ACC112 (cell line): ENCODE results near the gene KCNJ18.
"Not testable (repeated sequence)": the region's sequence is repeated elsewhere in the genome, so short reads cannot be mapped to it uniquely, and the experiment has no call there.

Experiments used
- H2AFZ ChIP-seq: fragments of 200-600 bp; sonication (generic); one replicate; pipeline ENCODE4 v1.6.0; 2017; ENCODE audit warnings: antibody characterized with exemption, low read length; ENCODE audit not compliant: unreplicated experiment
- H3K27ac ChIP-seq: fragments of 200-600 bp; sonication (generic); 2 replicates; pipeline ENCODE4 v1.5.1; 2014; ENCODE audit warnings: low read depth, mild to moderate bottlenecking, antibody characterized with exemption, low read length, moderate library complexity
- H3K27me3 ChIP-seq: fragments of 200-600 bp; sonication (generic); 2 replicates; pipeline ENCODE4 v1.6.1; 2014; ENCODE audit warnings: mild to moderate bottlenecking, antibody characterized with exemption, low read length, moderate library complexity, mixed read lengths; ENCODE audit not compliant: insufficient read depth
- H3K36me3 ChIP-seq: fragments of 200-600 bp; sonication (generic); 2 replicates; pipeline ENCODE4 v1.6.1; 2016; ENCODE audit warnings: mild to moderate bottlenecking, antibody characterized with exemption, low read length, moderate library complexity, mixed read lengths; ENCODE audit not compliant: insufficient read depth
- H3K4me1 ChIP-seq: fragments of 200-600 bp; sonication (generic); one replicate; pipeline ENCODE4 v1.6.1; 2016; ENCODE audit warnings: low read length, mixed read lengths; ENCODE audit not compliant: insufficient read depth, unreplicated experiment, control insufficient read depth
- H3K4me3 ChIP-seq: fragments of 200-600 bp; sonication (generic); 2 replicates; pipeline ENCODE4 v1.5.1; 2014; ENCODE audit warnings: mild to moderate bottlenecking, low read depth, low read length
- H3K79me2 ChIP-seq: fragments of 200-600 bp; sonication (generic); one replicate; pipeline ENCODE4 v1.6.0; 2016; ENCODE audit warnings: low read length; ENCODE audit not compliant: control insufficient read depth, unreplicated experiment, insufficient read depth

KCNJ18 gene

GRCh38 chr17:21699124-21699523 is 6.8 kb downstream of the KCNJ18 start:
- H3K4me1 ChIP-seq, H3K36me3 ChIP-seq: not testable (repeated sequence)

GRCh38 chr17:21699573-21700236 is 7.4 kb downstream of the KCNJ18 start:
- not testable (repeated sequence) for H3K27me3 ChIP-seq, H3K79me2 ChIP-seq, H3K27ac ChIP-seq, H3K4me3 ChIP-seq, H3K4me1 ChIP-seq, H3K36me3 ChIP-seq, H2AFZ ChIP-seq

More at GRCh38 chr17:21699124-21699523, 6.8 kb downstream of the KCNJ18 start:
- not testable (repeated sequence) for H2AFZ ChIP-seq, H3K27me3 ChIP-seq, H3K27ac ChIP-seq, H3K4me3 ChIP-seq, H3K79me2 ChIP-seq

GRCh38 chr17:21701090-21701489 is 8.8 kb downstream of the KCNJ18 start:
- not testable (repeated sequence) for H3K27ac ChIP-seq, H3K79me2 ChIP-seq, H3K27me3 ChIP-seq, H3K4me3 ChIP-seq, H3K36me3 ChIP-seq, H3K4me1 ChIP-seq, H2AFZ ChIP-seq

- H3K27ac ChIP-seq, H3K79me2 ChIP-seq, H3K36me3 ChIP-seq, H3K4me3 ChIP-seq, H3K4me1 ChIP-seq, H3K27me3 ChIP-seq, H2AFZ ChIP-seq: not testable (repeated sequence)
Measured at GRCh38 chr17:21702029-21702428, 9.7 kb downstream of the KCNJ18 start.

- not testable (repeated sequence) for H3K4me3 ChIP-seq, H3K79me2 ChIP-seq, H3K36me3 ChIP-seq, H3K27me3 ChIP-seq, H2AFZ ChIP-seq, H3K4me1 ChIP-seq, H3K27ac ChIP-seq
Measured at GRCh38 chr17:21702521-21702920, 10.2 kb downstream of the KCNJ18 start.

GRCh38 chr17:21702940-21703640 is 10.8 kb downstream of the KCNJ18 start:
- not testable (repeated sequence) for H2AFZ ChIP-seq, H3K79me2 ChIP-seq, H3K36me3 ChIP-seq, H3K4me1 ChIP-seq, H3K4me3 ChIP-seq, H3K27me3 ChIP-seq, H3K27ac ChIP-seq

- not testable (repeated sequence) for H3K27ac ChIP-seq, H3K36me3 ChIP-seq, H3K4me1 ChIP-seq, H3K4me3 ChIP-seq, H3K79me2 ChIP-seq, H3K27me3 ChIP-seq, H2AFZ ChIP-seq
Measured at GRCh38 chr17:21703891-21704872, 11.9 kb downstream of the KCNJ18 start.

- Histone ChIP-seq H3K27ac (no peak overlapping the region), H3K27me3 (no peaks in the 10 kb centered on the region), H3K4me1 (no peaks in the 10 kb centered on the region), H2AFZ (no peak overlapping the region), H3K79me2 (no peaks in the 10 kb centered on the region), H3K4me3 (no peak overlapping the region), H3K36me3 (no peaks in the 10 kb centered on the region)
Measured at GRCh38 chr17:21705021-21705601, 12.8 kb downstream of the KCNJ18 start.

- H3K27me3 ChIP-seq, H3K4me1 ChIP-seq, H3K4me3 ChIP-seq, H3K27ac ChIP-seq, H2AFZ ChIP-seq, H3K36me3 ChIP-seq, H3K79me2 ChIP-seq: not testable (repeated sequence)
Measured at GRCh38 chr17:21705746-21706145, 13.4 kb downstream of the KCNJ18 start.

- H3K4me1 ChIP-seq, H3K27ac ChIP-seq, H3K27me3 ChIP-seq, H3K79me2 ChIP-seq, H3K4me3 ChIP-seq, H2AFZ ChIP-seq, H3K36me3 ChIP-seq: not testable (repeated sequence)
Measured at GRCh38 chr17:21706546-21706945, 14.2 kb downstream of the KCNJ18 start.
